HG03342 (cell line): ENCODE results near the gene SETD7.

Experiments
- ATAC-seq: cut with Tn5 transposase; IDR thresholded peaks from one replicate; pipeline ENCODE4 v1.9.1; 2021; ENCODE audit warnings: mild to moderate bottlenecking, moderate library complexity; ENCODE audit not compliant: unreplicated experiment

The SETD7 gene

DNA sequence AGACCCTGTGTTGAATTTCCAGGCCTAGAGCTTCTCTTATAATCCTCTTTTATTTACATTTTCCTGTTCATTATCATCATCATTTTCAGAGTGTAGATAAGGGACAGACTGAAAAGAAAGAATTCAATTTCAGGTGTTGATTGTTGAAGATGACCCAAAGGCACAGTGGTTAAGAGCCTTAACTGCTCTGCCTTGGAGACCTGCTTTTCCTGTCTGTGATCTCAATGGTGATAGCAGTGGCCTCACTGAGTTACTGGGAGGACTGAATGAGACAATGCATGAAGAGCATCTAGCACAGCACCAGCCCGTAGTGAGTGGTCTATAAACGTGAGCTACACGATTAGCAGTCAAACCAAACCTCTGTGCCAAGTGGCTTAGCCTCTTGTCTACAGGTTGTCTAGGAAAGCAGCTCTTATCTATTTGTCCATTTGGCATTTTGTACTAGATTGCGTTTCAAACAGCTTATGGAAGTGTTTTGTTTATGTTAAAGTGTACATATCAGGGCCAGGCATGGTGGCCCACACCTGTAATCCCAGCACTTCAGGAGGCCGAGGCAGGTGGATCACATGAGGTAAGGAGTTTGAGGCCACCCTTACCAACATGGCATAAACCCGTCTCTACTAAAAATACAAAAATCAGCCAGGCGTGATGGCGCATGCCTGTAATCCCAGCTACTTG, 41.5 kb downstream of the SETD7 start:
- no peak for ATAC-seq

DNA sequence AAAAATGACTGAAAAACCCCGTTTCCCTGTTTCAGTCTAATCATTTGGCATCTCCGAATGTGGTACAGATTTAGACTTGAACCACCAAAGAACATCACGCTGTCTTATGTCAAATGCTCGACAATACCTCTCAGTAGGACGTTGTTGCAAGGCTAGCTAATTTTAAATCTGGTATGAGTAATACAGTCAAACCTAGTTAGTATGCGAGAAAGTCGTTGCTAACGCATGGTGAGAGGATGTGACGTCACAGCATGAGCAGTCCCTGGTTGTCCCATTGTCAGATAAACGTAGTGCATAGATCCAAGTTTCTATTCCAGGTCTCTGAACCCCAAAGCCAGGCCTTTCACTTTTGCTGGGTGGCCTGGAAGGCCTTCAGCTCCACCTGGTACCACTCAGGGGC, 44.7 kb downstream of the SETD7 start:
- ATAC-seq: no peak

DNA sequence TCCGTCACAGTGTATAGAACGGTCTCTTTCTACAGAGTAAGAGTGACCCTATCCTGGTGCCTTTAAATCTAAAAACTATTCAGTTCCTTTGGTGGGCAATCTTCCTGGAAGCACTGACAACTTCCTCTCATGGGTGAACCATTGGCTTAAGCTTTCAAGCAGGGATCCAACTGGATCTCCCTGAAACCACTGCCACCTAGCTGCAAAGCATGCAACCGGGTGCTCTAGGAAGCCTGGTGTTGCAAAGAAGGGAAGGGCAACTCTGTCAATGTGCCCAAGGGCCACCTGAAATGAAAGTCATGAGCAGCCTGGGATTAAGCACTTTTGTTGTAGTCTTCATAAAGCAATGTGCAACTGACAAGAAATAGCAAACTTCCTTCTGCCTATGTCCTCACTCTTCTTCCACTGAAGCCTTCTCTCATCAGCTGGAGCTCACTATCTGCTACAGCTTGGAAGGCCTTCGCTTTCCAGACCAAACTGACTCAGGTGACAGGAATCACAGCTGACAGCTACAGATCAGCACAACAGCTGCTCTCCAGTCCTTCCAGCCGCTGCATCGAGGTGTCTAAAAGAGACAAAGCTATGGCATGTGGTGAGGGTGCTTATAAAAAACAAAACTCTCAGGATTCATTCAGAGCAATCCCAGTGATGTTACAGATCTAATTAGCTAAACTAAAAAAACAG, 46.1 kb downstream of the SETD7 start:
- no peak for ATAC-seq

DNA sequence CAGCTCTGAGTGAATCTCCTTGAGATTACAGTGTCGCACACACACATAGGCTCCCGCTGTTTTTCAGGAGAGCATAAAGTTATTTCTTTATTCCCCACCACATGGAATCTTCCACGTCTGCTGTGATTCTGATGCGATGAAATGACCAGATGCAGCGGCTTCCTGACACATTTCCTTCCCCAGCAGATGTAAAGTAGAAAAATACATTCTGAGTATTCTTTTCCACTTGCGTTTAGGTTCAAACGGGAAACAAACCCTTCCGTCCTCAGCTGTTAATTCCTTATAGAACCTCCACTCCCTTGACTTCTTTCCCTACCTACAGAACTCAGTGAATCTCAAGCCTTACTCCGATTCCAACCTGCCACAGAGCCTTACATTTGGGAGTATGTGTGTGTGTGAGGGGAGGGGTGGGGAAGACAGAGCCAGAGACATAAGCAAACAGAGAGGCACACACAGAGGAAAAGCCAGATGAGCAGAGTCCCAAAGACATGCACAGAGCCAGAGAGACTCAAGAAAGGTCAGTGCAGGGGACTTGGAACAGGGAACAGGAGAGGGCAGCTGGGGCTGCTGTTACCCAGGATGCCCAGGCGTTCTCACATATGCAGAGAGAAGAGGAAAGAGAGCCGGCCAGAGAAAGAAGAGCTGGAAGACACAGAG, 47.3 kb downstream of the SETD7 start:
- no peak for ATAC-seq

DNA sequence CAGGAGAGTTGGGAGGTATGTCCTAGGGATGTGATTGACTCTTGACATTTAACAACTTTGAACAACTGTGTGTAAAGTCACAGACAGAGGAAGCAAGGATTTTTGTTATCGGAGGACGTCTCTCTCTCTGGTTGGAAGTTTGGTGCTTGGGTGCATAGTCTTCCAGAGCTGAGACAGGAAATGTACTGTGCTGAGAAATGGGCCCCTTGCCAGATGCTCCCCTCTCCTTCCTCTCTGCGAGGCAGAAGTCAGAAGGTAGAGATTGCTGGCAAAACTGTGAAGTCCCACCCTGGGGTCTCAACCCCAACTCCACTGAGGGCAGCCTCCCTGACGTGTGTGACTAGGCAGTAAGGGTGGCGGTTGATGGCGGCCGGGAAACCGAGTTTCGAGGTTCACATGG, 49.2 kb downstream of the SETD7 start:
- ATAC-seq: no peak

DNA sequence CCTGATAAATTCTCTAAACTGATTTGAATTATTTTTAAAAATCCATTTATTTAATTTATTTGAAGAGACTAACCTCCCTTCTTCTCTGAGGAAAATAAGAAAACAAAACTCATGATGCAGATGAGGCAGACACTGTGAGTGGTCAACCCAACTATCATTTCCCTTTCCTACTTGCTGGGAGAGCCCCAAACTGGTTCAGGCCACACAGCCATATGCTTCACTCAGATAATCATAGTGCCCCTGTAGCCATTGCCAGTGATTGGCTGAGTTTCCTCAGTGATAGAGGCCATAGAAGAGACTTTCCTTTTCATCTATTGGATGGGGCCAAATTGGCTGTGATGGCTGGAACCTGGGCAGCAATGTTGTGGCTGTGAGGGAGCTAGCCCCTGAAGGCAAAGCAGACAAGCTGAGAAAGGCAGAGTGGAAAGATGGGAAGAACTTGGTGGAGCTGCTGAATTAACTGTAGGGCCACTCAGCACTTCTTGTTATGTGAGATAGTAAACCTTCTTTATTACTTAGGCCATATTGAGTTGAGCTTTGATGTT, 52.3 kb downstream of the SETD7 start:
- no peak for ATAC-seq

DNA sequence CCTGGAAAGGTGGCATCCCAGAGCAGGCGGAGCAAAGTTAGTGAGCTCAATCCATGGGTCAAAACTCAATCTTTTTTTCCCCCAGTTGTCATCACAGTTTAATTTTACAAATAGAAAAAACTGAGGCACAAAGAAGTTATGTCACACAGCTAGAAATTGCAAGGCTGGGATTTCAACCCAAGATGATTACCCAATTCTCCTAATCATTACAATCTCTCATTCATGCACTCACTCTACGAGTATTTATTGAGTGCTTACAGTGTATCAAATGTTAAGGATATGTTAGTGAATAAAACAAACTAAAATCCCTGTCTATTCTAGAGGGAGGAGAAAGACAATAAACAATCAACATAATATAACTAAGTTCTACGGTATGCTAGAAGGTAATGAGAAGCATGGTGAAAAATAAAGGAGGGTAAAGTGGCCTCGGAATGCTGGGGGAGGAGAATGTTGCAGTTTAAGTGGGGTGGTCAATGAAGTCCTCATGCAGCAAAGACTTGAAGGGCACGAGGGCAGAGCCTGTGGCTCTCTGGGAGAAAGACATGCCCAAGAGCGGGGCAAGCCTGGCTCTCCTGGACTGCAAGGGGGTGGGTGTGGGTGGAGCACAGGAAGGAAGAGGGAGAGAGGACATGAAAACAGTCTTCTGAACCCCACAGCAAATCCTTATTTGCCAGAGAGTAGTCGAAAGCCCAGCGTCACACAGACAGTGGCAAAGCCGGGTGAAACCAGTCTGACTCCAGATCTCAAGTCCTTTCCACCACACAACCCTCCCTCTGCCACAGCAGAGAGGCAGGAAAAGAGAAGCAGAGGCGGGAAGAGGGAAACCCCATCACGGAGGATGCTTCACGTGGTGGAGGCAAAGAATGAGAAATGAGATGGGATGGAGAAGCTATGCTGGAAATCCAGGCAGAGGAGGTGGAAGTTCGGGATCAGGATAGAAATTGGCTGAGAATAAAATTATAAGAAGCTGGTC, 53.8 kb downstream of the SETD7 start:
- no peak for ATAC-seq

DNA sequence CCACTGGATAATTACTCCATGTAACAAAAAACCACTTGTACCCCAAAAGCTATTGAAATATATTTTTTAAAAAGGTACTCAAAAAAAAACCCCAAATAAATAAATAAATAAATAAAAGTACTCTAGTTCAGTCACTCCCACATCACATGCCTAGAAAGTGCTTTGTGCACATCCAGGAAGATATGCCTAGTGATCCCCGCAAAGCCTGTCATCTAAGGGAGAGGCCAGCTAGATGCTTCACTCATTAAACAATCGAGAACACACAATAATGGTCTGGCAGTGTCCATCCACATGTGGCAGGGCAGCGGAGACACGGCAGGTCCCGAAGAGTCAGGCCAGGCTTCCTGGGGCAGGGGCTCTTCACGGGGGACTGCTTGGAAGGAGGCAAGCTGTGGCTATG, 54.5 kb downstream of the SETD7 start:
- ATAC-seq: no peak

DNA sequence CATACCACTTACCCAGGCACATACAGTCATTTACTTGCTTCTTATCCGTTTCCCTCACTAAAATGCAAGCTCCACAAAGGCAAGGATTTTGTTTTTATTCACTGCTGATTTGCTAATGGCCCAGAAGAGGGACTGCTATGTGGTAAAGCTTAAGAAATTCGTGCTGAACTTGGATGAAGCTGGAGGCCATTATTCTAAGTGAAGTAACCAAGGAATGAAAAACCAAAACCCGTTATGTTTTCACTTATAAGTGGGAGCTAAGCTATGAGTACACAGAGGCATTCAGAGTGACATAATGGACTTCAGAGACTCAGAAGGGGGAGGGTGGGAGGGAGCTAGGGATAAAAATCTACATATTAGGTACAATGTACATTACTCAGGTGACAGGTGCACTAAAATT, 54.9 kb downstream of the SETD7 start:
- ATAC-seq: no peak

DNA sequence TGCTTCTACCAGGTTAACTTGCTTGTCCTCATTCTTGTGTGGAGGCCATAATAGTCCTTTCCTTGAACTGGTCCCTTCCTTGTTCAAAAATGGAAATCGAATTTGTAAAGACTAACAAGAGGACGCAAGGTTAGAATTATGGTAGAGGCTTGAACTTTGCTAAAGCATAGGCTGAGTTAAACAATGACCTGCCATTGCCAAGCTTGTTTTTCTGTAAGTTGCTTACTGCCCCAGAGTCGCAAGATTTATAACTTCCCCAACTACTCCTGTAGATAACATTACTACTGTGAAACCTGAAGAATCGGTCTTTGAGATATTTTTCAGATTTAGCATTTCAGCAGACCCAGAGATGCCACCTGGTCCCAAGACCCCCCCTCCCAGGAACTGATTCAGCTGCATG, 56.8 kb downstream of the SETD7 start:
- ATAC-seq: no peak

DNA sequence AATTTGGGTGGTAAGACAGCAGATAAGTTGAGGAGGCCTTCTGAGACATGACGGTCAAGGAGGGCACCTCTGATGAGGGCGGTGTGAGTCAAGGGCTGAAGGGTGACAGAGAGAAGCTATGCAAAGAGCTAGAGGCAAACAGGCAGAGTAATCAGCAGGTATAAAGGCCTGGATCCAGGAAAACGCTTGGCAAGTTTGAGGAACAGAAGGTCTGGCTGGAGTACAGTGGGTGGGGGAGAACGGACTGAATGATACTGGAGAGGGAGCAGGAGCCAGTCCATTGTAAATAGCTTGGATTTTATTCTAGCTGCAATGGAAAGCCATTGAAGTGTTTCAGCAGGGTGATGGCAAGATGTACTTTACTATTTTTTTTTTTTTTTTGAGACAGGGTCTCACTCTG, 62.8 kb downstream of the SETD7 start:
- ATAC-seq: no peak

DNA sequence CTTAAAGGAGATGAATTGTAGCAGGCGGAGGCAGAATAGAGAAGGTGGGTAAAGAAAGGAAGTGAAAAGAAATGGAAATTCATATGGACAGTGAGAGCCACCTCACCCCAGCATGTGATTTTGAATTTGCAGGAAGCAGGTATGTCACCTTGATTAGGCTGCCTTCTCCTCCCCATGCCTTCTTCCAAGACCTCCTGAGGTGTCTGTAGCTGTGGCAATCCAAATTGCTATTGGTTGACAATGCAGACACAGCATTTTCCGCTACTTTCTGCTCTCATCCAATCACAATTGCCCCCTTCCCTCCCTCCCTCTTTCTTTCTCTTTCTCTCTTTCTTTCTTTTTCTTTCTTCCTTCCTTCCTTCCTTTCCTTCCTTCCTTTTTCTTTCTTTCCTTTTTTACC, 63.6 kb downstream of the SETD7 start:
- no peak for ATAC-seq

DNA sequence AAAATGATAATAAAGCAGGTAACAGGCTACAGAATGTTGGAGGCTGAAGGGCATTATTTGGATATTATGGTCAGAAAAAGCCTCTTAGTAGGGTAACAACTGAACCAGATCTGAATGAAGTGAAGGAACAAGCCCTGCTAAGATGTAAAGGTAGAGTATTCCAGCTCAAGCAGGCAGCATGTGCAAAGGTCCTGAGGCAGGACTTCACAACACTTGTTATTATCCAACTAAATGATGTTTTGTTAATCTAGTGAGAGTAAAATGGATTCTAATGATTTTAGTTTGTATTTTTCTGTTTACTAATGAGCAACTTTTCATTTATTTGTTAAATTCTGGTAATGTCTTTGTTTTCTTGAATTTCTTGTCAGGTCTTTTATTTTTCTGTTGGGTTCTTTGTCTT, 66.4 kb downstream of the SETD7 start:
- ATAC-seq: no peak

DNA sequence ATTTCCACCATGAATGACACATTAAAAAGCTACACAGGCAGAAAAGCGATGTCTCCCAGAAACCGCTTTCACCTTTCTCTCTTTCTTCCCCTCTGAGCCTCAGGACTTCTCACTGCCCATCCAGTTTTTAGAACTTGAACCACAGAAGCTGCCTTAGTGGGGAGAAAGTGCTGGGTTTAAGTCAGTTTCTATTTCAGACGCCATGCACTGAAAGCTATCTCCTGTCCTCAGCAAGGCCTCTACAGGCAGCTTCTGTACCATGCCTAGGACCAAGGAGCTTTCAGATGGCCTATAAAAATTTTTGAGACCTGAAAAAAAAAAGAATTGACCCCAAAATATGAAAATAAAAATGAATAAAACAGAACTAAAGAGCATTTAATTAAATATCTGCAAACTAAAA, 67.6 kb downstream of the SETD7 start:
- no peak for ATAC-seq

DNA sequence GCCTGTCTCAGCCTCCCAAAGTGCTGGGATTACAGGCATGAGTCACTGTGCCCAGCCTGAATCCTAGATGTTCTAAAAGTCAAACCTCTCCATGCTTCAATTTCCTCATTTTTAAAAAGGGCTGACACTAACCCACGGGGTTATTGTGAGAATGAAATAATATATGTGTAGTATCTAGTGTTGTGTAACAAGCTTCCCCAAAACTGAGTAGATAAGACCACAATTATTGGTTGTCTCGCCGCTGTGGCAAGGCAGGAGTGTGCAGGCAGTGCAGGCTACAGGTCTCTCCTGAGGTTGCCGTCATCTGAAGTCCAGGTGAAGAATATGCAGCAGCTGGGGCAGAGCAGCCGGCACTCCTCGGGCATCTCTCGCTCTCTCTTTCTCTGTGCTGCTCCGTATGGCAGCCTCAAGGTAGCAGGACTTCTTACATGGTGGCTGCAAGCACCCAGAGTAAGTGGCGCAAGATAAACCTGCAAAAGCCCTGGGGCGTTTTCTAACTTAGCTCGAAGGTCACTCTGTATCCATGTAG, 71.2 kb downstream of the SETD7 start:
- ATAC-seq: no peak

DNA sequence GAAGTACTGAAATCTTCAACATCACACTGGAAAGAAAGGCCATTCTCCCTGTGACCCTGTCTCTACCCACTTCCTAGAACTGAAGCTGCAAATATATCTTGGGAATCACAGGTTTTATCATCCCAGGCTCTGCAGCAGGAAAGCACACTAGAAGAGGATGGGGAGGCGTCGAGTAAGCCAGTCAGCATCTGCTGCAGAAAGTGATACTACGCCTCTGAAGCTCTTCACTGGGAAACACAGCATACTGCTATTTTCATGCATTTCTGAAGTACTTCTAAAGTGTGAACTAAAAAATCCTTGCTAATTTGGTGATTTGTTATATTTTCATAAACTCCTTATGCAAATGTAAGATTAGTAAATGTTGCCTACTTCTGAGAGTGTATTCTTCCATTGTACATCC, 73.0 kb downstream of the SETD7 start:
- ATAC-seq: no peak

DNA sequence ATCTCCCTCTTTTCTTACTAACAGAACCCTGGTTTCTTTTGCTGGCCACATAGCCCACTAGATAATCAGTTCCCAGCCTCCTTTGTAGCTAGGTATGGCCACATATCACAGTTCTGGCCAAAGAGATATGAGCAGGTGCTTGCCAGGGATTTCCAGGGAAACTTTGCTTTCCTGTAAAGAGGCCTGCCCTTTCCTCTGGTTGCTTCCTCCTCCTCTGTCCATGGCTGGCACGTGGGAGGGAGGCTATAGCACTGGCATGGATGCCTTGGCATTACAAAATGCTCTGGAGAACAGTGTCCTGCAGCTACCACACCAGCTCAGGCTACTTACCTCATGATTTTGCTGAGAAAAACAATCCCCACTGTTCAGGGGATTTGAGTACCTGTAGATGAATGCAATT, 74.6 kb downstream of the SETD7 start:
- no peak for ATAC-seq

DNA sequence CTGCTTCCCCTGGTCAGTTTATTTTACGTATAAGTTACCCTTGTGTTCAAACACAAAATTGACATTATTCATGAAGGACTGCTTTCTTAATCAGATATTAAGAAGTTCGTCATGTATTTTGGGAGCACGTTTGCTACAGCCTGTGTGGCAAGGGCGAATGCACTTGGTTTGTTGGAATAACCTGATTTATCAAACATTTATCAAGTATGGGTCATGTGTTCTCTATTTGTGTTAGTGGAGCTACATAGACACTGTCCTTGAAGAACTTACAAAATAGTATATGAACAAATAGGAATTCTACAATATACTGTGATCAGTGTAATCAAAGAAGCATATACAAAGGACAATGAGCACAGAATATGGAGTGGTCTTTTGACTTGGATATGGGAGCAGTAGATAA, 79.7 kb downstream of the SETD7 start:
- no peak for ATAC-seq

DNA sequence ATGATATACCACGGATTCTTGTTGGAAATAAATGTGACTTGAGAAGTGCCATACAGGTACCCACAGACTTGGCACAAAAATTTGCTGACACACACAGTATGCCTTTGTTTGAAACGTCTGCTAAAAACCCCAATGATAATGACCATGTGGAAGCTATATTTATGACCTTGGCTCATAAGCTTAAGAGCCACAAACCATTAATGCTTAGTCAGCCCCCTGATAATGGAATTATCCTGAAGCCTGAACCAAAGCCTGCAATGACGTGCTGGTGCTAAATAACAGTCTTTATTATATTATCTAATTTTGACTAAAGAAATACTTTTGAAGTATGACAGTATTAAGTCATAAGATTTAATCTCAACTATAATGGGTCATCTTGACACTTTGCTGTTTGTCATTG, 83.2 kb downstream of the SETD7 start:
- no peak for ATAC-seq

DNA sequence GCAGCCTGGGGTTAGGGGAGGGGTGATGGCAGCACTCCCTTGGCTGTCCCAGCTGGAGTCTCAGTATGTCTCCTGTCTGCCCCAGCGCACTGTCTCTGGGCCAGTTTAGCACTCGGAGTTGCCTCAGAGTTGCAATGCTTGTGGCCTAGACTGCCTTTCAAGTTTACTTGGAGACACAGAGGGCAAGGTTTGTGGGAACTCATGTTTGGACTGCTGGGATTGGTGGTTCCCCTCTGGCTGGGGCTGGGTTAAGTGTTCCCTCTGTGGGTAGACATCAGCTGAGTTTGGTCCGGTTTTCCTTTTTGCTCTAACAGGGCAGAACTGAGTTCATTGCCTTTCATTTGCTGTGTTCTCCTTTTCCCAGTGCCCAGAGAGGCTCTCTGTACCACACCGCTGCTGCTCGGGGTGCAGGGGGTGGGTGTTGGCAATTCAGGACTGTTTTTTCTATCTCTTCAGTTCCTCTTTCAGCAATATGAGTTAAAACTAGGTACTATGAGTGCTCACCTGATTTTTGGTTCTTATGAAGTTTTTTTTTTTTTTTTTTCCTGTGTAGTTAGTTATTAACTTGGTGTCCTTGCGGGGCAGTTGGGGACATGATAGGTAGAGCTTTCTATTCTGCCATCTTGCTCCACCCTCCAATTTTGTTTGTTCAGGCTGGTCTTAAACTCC, 84.9 kb downstream of the SETD7 start:
- ATAC-seq: no peak
